ENCODE results near the gene CORO2A.

Gene CORO2A

DNA sequence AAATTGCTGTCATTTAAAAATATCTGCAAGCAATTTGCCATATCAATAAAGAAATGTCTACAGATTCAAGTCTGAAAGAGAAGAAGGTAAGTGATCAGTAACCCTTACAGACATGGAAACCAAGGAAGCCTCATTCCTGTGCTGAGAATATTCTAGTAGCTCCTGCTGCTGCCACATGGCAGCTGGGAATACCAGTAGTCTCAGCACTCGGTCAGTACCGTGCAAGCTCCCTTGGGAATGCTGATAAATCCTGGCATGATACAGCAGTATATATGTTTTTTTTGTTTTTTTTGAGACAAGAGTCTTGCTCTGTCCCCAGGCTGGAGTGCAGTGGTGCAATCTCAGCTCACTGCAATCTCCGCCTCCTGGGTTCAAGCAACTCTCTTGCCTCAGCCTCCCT, 108.0 kb downstream of the CORO2A start:
- in situ Hi-C loops (cut with HindIII; ENCODE audit: low sequenced_read_pairs), result no loop called here
- TF ChIP-seq, protein P1, sequence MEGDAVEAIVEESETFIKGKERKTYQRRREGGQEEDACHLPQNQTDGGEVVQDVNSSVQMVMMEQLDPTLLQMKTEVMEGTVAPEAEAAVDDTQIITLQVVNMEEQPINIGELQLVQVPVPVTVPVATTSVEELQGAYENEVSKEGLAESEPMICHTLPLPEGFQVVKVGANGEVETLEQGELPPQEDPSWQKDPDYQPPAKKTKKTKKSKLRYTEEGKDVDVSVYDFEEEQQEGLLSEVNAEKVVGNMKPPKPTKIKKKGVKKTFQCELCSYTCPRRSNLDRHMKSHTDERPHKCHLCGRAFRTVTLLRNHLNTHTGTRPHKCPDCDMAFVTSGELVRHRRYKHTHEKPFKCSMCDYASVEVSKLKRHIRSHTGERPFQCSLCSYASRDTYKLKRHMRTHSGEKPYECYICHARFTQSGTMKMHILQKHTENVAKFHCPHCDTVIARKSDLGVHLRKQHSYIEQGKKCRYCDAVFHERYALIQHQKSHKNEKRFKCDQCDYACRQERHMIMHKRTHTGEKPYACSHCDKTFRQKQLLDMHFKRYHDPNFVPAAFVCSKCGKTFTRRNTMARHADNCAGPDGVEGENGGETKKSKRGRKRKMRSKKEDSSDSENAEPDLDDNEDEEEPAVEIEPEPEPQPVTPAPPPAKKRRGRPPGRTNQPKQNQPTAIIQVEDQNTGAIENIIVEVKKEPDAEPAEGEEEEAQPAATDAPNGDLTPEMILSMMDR (IDR thresholded peaks at IDR 0.05; ENCODE audit: low read depth, low read length), result no peak
- no peak overlapping the region for H3K4me3 ChIP-seq (ENCODE audit: low read depth, low read length)
- DNase-seq (ENCODE audit: low read depth, low spot score), result no peak

DNA sequence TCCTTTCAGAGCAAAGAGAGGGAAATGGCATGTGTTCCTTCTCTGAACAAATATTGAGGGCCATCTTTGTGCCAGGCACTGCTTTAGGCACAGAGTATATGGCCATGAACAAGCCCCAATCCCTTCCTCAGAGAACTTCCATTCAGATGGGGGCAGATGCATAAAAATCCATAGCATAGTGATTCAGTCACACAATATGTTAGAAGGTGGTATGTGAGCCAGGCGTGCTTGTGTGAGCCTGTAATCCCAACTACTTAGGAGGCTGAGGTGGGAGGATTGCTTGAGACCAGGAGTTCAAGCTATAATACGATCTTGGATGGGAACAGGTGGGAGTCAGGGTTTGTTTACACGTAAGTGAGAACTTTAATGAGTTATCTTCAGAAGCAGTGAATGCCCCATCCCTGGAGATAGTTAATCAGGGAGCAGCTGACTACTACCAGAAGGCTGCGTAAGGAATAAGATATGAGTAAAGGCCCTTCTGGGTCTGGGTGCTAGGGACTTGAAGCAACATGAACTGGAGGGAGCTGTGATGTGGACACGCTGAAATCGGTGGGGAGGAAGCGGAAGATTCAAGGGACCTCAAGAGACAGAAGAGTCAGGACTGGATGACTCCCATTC, 108.8 kb downstream of the CORO2A start:
- no peak for DNase-seq (ENCODE audit: low read depth, low spot score)
- in situ Hi-C loops (cut with HindIII; ENCODE audit: low sequenced_read_pairs), result no loop called here
- H3K4me3 ChIP-seq (ENCODE audit: low read depth, low read length), result no peak overlapping the region
- TF ChIP-seq, protein P1 (IDR thresholded peaks at IDR 0.05; ENCODE audit: low read depth, low read length), result no peak

DNA sequence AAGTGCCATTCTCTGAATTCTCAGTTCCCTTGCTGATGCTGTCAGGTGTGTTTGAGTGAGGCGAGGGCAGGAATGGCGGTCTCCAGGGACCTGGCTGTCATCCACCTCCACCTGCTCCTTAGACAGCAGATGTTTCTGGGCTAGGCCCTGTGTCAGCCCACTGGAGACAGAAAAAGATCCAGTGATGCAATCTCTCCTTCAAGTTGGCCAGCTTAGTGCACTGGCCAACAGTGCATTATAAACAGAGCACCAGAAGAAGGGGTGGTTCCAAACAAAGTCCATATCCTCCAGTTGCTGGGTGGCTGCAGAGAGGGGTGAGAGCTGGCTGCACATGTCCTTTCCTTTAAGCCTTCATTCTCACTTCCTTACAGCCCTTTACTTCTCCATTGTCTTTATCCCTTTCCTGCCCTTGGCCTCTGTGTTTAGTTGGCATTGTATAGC, 109.4 kb downstream of the CORO2A start:
- no peak for DNase-seq (ENCODE audit: low read depth, low spot score)
- TF ChIP-seq, protein P1 (IDR thresholded peaks at IDR 0.05; ENCODE audit: low read depth, low read length), result no peak
- in situ Hi-C loops (cut with HindIII; ENCODE audit: low sequenced_read_pairs), result no loop called here
- no peak overlapping the region for H3K4me3 ChIP-seq (ENCODE audit: low read depth, low read length)

DNA sequence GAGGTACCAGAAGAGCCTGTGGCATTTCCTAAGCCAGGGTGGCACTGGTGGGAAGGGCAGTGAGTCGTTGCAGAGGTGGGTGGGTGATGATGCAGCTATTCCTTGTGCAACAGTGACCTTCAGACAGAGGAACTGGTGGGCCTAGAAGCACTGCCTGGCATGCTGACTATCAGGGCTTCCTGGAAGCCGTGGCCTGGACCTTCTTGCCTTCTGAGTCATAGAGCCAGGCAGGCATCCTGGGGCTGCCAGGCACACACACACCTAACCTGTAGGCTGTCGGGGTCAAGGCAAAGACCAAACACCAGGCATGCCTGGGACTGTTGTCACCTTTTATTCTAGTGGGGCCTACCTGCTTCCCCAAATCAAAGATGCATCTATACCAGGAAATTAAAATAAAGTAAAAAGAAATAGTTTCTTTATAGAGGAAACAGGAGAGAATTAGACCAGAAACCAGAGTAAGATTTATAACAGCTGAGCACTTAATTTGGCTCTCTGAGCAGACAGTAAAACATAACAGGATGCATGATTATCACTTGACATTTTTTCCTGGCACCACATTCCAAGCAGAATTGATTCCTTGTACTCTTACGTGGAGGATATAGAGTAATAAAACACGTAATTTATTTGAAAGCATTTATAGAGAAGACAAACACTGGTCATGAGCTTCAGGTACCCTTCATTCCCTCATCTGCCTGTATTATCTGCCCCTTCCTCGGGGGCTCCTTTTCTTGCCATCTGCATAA, 110.8 kb downstream of the CORO2A start:
- in situ Hi-C loops (cut with HindIII; ENCODE audit: low sequenced_read_pairs), result no loop called here
- DNase-seq (ENCODE audit: low read depth, low spot score), result no peak
- no peak overlapping the region for H3K4me3 ChIP-seq (ENCODE audit: low read depth, low read length)
- TF ChIP-seq, protein P1 (IDR thresholded peaks at IDR 0.05; ENCODE audit: low read depth, low read length), result no peak

DNA sequence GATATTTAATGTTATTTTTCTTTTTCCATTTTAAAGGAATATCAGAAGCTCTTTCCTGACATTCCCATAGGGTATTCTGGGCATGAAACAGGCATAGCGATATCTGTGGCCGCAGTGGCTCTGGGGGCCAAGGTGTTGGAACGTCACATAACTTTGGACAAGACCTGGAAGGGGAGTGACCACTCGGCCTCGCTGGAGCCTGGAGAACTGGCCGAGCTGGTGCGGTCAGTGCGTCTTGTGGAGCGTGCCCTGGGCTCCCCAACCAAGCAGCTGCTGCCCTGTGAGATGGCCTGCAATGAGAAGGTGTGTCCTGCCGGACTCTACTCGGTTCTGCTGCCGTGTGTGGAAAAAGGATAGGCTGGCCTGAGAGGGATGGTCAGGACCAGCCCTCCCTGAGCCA, 111.7 kb downstream of the CORO2A start:
- TF ChIP-seq, protein P1 (IDR thresholded peaks at IDR 0.05; ENCODE audit: low read depth, low read length), result no peak
- DNase-seq (ENCODE audit: low read depth, low spot score), result no peak
- in situ Hi-C loops (cut with HindIII; ENCODE audit: low sequenced_read_pairs), result no loop called here
- no peak overlapping the region for H3K4me3 ChIP-seq (ENCODE audit: low read depth, low read length)

DNA sequence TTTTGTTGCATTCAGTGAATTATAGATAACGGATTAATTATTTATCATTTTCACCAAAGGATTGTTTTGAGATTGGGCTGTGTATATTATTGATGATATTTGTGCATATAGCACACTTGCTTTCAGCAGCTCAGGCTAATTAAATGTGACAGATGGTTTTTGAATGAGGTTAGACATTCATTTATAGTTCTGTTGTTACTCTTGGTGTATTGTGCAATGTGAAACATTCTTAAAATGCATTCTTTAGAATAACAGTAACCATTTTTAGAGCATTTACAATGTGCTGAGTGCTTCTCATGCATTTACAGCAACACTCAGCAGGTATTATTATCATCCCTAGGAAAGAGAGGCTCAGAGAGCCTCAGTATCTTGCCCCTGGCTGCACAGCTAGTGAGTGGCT, 112.1 kb downstream of the CORO2A start:
- TF ChIP-seq, protein P1 (IDR thresholded peaks at IDR 0.05; ENCODE audit: low read depth, low read length), result no peak
- in situ Hi-C loops (cut with HindIII; ENCODE audit: low sequenced_read_pairs), result no loop called here
- DNase-seq (ENCODE audit: low read depth, low spot score), result no peak

More for the DNA sequence above, 112.1 kb downstream of the CORO2A start:
- H3K4me3 ChIP-seq (ENCODE audit: low read depth, low read length), result no peak overlapping the region

All from astrocyte of the spinal cord (primary cell).